ENCODE results near the gene IFNB1.

The IFNB1 gene

GRCh38 chr9:21075484-21075883, 2.3 kb downstream of the IFNB1 start:
- Histone ChIP-seq H3K27me3 (replicated peaks; ENCODE audit: control insufficient read depth, insufficient read depth, low read length, poor library complexity, severe bottlenecking) (no peaks in the 10 kb centered on the region), H3K27ac (ENCODE audit: insufficient read depth, low read length, poor library complexity, severe bottlenecking) (no peak overlapping the region), H3K9me3 (ENCODE audit: control insufficient read depth, low read length) (no peaks in the 10 kb centered on the region), H3K4me1 (ENCODE audit: control insufficient read depth, insufficient read depth, low read length, poor library complexity, severe bottlenecking) (no peaks in the 10 kb centered on the region), H3K36me3 (ENCODE audit: control insufficient read depth, insufficient read depth, low read length) (no peaks in the 10 kb centered on the region), H3K4me3 (ENCODE audit: insufficient read depth, low read depth, low read length, poor library complexity, severe bottlenecking) (no peak overlapping the region)
- no peak for DNase-seq

GRCh38 chr9:21070906-21071305, 6.8 kb downstream of the IFNB1 start:
- Histone ChIP-seq H3K36me3 (ENCODE audit: control insufficient read depth, insufficient read depth, low read length) (no peaks in the 10 kb centered on the region), H3K27me3 (replicated peaks; ENCODE audit: control insufficient read depth, insufficient read depth, low read length, poor library complexity, severe bottlenecking) (no peaks in the 10 kb centered on the region), H3K4me3 (ENCODE audit: insufficient read depth, low read depth, low read length, poor library complexity, severe bottlenecking) (no peak overlapping the region), H3K27ac (ENCODE audit: insufficient read depth, low read length, poor library complexity, severe bottlenecking) (no peak overlapping the region), H3K4me1 (ENCODE audit: control insufficient read depth, insufficient read depth, low read length, poor library complexity, severe bottlenecking) (no peaks in the 10 kb centered on the region), H3K9me3 (ENCODE audit: control insufficient read depth, low read length) (no peaks in the 10 kb centered on the region)
- no peak for DNase-seq

DNA sequence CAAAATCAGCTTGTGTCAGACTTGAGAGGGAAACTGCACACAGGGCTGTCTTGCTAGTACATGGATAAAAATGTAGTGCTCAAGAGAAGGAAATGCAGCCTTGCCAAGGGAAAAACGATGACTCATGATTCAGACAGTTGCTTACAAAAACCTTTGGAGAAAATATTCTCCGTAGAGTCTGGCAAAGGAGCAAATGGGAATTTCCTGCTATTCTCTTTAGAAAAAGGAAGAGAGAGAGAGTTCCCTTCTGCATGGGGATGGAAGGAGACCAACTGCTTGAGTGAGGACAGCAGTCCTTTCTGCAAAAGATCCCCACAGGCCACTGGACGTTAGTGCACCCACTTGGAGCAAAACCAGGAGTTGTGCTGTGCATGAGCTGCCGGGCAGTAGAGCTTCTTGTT, 7.6 kb downstream of the IFNB1 start:
- H3K9me3 ChIP-seq (ENCODE audit: control insufficient read depth, low read length): no peaks in the 10 kb centered on the region
- H3K27me3 ChIP-seq (replicated peaks; ENCODE audit: control insufficient read depth, insufficient read depth, low read length, poor library complexity, severe bottlenecking): no peaks in the 10 kb centered on the region
- no peak overlapping the region for H3K27ac ChIP-seq (ENCODE audit: insufficient read depth, low read length, poor library complexity, severe bottlenecking)
- H3K36me3 ChIP-seq (ENCODE audit: control insufficient read depth, insufficient read depth, low read length): no peaks in the 10 kb centered on the region
- H3K4me3 ChIP-seq (ENCODE audit: insufficient read depth, low read depth, low read length, poor library complexity, severe bottlenecking): no peak overlapping the region
- no peaks in the 10 kb centered on the region for H3K4me1 ChIP-seq (ENCODE audit: control insufficient read depth, insufficient read depth, low read length, poor library complexity, severe bottlenecking)
- DNase-seq: no peak

DNA sequence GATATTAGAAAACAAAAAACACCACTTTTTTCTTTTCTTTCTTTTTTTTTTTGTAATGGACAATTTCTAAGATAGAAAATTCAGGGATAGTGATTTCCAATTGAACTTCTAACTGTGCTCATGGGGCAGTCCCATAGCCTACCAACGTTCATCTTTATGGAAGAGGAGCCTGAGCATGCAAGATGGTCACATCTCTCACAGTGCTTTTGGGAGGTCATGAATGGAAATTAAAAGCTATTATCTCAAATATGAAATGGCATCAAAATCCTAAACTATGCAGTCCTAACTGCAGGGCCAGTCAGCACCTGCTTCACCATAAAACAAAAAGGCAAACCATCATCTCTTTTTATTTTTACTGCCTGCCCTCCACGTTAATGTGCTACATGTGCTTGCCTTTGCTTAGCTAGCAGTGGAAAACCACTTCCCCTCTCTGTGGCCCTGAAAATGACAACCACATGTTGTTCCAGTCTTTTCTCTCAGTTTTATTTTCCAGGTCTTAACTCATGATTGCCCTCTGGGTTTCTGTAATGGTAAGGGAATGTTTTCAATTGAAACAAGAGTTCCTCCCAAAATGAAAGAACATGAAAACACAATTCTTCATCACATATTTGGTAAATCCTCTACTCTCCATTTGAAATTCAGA, 16.7 kb downstream of the IFNB1 start:
- H3K27ac ChIP-seq (ENCODE audit: insufficient read depth, low read length, poor library complexity, severe bottlenecking): no peak overlapping the region

DNA sequence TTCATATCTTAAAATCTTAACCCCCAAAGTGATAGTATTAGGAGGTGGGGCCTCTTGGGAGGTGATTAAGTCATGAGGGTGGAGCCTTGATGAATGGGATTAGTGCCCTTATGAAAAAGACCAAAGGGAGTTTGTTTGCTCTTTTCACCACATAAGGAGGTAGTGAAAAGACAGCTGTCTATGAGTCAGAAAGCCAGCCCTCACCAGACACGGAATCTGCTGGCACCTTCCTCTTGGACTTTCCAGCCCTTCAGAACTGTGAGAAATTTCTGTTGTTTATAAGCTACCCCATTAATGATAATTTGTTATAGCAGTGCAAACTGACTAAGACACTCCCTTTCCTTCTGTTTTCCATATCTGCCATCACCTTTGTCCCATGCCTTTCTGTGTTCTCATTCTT, 20.8 kb downstream of the IFNB1 start:
- H3K27ac ChIP-seq (ENCODE audit: insufficient read depth, low read length, poor library complexity, severe bottlenecking): no peak overlapping the region
- peaks cover 3% of the 10 kb centered on the region for H3K4me1 ChIP-seq (ENCODE audit: control insufficient read depth, insufficient read depth, low read length, poor library complexity, severe bottlenecking)
- no peaks in the 10 kb centered on the region for H3K9me3 ChIP-seq (ENCODE audit: control insufficient read depth, low read length)
- no peak for DNase-seq
- H3K27me3 ChIP-seq (replicated peaks; ENCODE audit: control insufficient read depth, insufficient read depth, low read length, poor library complexity, severe bottlenecking): no peaks in the 10 kb centered on the region
- H3K4me3 ChIP-seq (ENCODE audit: insufficient read depth, low read depth, low read length, poor library complexity, severe bottlenecking): no peak overlapping the region
- no peaks in the 10 kb centered on the region for H3K36me3 ChIP-seq (ENCODE audit: control insufficient read depth, insufficient read depth, low read length)

More for the DNA sequence above, 16.7 kb downstream of the IFNB1 start:
- Histone ChIP-seq H3K27me3 (replicated peaks; ENCODE audit: control insufficient read depth, insufficient read depth, low read length, poor library complexity, severe bottlenecking) (no peaks in the 10 kb centered on the region), H3K4me3 (ENCODE audit: insufficient read depth, low read depth, low read length, poor library complexity, severe bottlenecking) (no peak overlapping the region), H3K9me3 (ENCODE audit: control insufficient read depth, low read length) (no peaks in the 10 kb centered on the region), H3K36me3 (ENCODE audit: control insufficient read depth, insufficient read depth, low read length) (no peaks in the 10 kb centered on the region), H3K4me1 (ENCODE audit: control insufficient read depth, insufficient read depth, low read length, poor library complexity, severe bottlenecking) (peaks cover 3% of the 10 kb centered on the region)
- DNase-seq: no peak

- no peaks in the 10 kb centered on the region for H3K27me3 ChIP-seq (replicated peaks; ENCODE audit: control insufficient read depth, insufficient read depth, low read length, poor library complexity, severe bottlenecking)
- H3K4me1 ChIP-seq (ENCODE audit: control insufficient read depth, insufficient read depth, low read length, poor library complexity, severe bottlenecking): no peaks in the 10 kb centered on the region
- H3K27ac ChIP-seq (ENCODE audit: insufficient read depth, low read length, poor library complexity, severe bottlenecking): no peak overlapping the region
- no peaks in the 10 kb centered on the region for H3K9me3 ChIP-seq (ENCODE audit: control insufficient read depth, low read length)
- H3K36me3 ChIP-seq (ENCODE audit: control insufficient read depth, insufficient read depth, low read length): no peaks in the 10 kb centered on the region
- no peak overlapping the region for H3K4me3 ChIP-seq (ENCODE audit: insufficient read depth, low read depth, low read length, poor library complexity, severe bottlenecking)
- no peak for DNase-seq
Observed at GRCh38 chr9:21053851-21054250, 23.9 kb downstream of the IFNB1 start.

- Histone ChIP-seq H3K36me3 (ENCODE audit: control insufficient read depth, insufficient read depth, low read length) (no peaks in the 10 kb centered on the region), H3K27ac (ENCODE audit: insufficient read depth, low read length, poor library complexity, severe bottlenecking) (no peak overlapping the region), H3K4me3 (ENCODE audit: insufficient read depth, low read depth, low read length, poor library complexity, severe bottlenecking) (no peak overlapping the region), H3K9me3 (ENCODE audit: control insufficient read depth, low read length) (no peaks in the 10 kb centered on the region), H3K4me1 (ENCODE audit: control insufficient read depth, insufficient read depth, low read length, poor library complexity, severe bottlenecking) (no peaks in the 10 kb centered on the region), H3K27me3 (replicated peaks; ENCODE audit: control insufficient read depth, insufficient read depth, low read length, poor library complexity, severe bottlenecking) (no peaks in the 10 kb centered on the region)
- no peak for DNase-seq
Observed at GRCh38 chr9:21047281-21047691, 30.5 kb downstream of the IFNB1 start.

DNA sequence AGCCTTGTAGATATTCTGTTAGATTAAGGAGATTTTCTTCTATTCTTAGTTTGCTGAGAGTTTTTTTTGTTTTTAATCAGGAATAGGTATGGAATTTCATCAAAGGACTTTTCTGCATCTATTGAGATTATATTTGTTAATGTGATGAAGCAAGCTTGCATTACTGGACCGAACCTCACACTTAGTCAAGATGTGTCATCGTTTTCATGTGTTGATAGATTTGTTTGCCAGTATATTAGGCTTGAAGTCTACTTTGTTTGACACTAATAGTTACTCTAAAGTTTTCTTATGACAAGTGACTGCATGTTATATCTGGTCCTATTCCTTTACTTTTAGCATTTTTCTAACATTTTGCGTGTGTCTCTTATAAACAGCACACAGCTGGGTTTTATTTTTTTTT, 33.9 kb downstream of the IFNB1 start:
- Histone ChIP-seq H3K36me3 (ENCODE audit: control insufficient read depth, insufficient read depth, low read length) (no peaks in the 10 kb centered on the region), H3K9me3 (ENCODE audit: control insufficient read depth, low read length) (no peaks in the 10 kb centered on the region), H3K4me1 (ENCODE audit: control insufficient read depth, insufficient read depth, low read length, poor library complexity, severe bottlenecking) (no peaks in the 10 kb centered on the region), H3K27ac (ENCODE audit: insufficient read depth, low read length, poor library complexity, severe bottlenecking) (no peak overlapping the region), H3K27me3 (replicated peaks; ENCODE audit: control insufficient read depth, insufficient read depth, low read length, poor library complexity, severe bottlenecking) (no peaks in the 10 kb centered on the region), H3K4me3 (ENCODE audit: insufficient read depth, low read depth, low read length, poor library complexity, severe bottlenecking) (no peak overlapping the region)
- no peak for DNase-seq

DNA sequence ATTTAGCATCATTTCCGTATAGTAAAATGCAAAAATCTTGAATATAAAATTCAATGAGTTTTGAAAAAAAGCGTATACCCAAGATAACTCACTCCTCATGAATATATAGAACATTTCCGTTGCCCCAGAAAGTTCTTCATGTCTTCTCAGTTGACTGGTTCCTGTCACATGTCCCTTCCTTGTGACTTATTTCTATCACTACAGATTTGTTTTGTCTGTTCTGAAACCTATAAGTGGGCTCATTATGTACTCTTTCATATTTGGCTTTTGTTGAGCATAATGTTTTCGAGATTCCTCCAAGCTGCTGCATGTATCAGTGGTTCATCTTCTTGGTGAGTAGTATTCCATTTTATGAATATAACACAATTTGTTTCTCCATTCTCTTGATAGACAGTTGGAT, 35.3 kb downstream of the IFNB1 start:
- Histone ChIP-seq H3K9me3 (ENCODE audit: control insufficient read depth, low read length) (no peaks in the 10 kb centered on the region), H3K4me3 (ENCODE audit: insufficient read depth, low read depth, low read length, poor library complexity, severe bottlenecking) (no peak overlapping the region), H3K27me3 (replicated peaks; ENCODE audit: control insufficient read depth, insufficient read depth, low read length, poor library complexity, severe bottlenecking) (no peaks in the 10 kb centered on the region), H3K36me3 (ENCODE audit: control insufficient read depth, insufficient read depth, low read length) (no peaks in the 10 kb centered on the region), H3K4me1 (ENCODE audit: control insufficient read depth, insufficient read depth, low read length, poor library complexity, severe bottlenecking) (no peaks in the 10 kb centered on the region), H3K27ac (ENCODE audit: insufficient read depth, low read length, poor library complexity, severe bottlenecking) (no peak overlapping the region)
- no peak for DNase-seq

- Histone ChIP-seq H3K27ac (ENCODE audit: insufficient read depth, low read length, poor library complexity, severe bottlenecking) (no peak overlapping the region), H3K36me3 (ENCODE audit: control insufficient read depth, insufficient read depth, low read length) (no peaks in the 10 kb centered on the region), H3K4me1 (ENCODE audit: control insufficient read depth, insufficient read depth, low read length, poor library complexity, severe bottlenecking) (no peaks in the 10 kb centered on the region), H3K9me3 (ENCODE audit: control insufficient read depth, low read length) (no peaks in the 10 kb centered on the region), H3K4me3 (ENCODE audit: insufficient read depth, low read depth, low read length, poor library complexity, severe bottlenecking) (no peak overlapping the region), H3K27me3 (replicated peaks; ENCODE audit: control insufficient read depth, insufficient read depth, low read length, poor library complexity, severe bottlenecking) (no peaks in the 10 kb centered on the region)
- no peak for DNase-seq
Observed at GRCh38 chr9:21039302-21039701, 38.4 kb downstream of the IFNB1 start.

Data from effector memory CD4-positive, alpha-beta T cell (primary cell).